ENCODE measurements around the gene PIEZO2.
"Not testable (repeated sequence)": the region's sequence is repeated elsewhere in the genome, so short reads cannot be mapped to it uniquely, and the experiment has no call there.

PIEZO2 gene

GRCh38 chr18:11149441-11150270 is at the start of gene PIEZO2:
Gene PIEZO2, minus strand, starts transcription at chr18:11149569. Its CDS starts 981 bp downstream, at chr18:11148588.
- DNase-seq (ENCODE audit: low read depth), result no peak

GRCh38 chr18:11183637-11184036 is 34.3 kb upstream of the PIEZO2 start:
- DNase-seq (ENCODE audit: low read depth), result no peak

GRCh38 chr18:11181629-11182028 is 32.3 kb upstream of the PIEZO2 start:
- not testable (repeated sequence) for DNase-seq (ENCODE audit: low read depth)

- no peak for DNase-seq (ENCODE audit: low read depth)
These were observed 30.7 kb upstream of the PIEZO2 start for GRCh38 chr18:11179959-11180519.

- DNase-seq (ENCODE audit: low read depth), result no peak
These were observed 29.7 kb upstream of the PIEZO2 start for GRCh38 chr18:11178951-11179549.

GRCh38 chr18:11177382-11177781 is 28.0 kb upstream of the PIEZO2 start:
- DNase-seq (ENCODE audit: low read depth), result no peak

- peak; percentile 94 for DNase-seq (ENCODE audit: low read depth)
These were observed 27.1 kb upstream of the PIEZO2 start for GRCh38 chr18:11176481-11176881.

GRCh38 chr18:11175266-11175979 is 26.1 kb upstream of the PIEZO2 start:
- DNase-seq (ENCODE audit: low read depth), result peak; percentile 85

GRCh38 chr18:11174179-11174578 is 24.8 kb upstream of the PIEZO2 start:
- DNase-seq (ENCODE audit: low read depth), result not testable (repeated sequence)

- no peak for DNase-seq (ENCODE audit: low read depth)
These were observed 18.4 kb upstream of the PIEZO2 start for GRCh38 chr18:11167778-11168177.

GRCh38 chr18:11165952-11166351 is 16.6 kb upstream of the PIEZO2 start:
- no peak for DNase-seq (ENCODE audit: low read depth)

GRCh38 chr18:11165138-11165537 is 15.8 kb upstream of the PIEZO2 start:
- no peak for DNase-seq (ENCODE audit: low read depth)

- no peak for DNase-seq (ENCODE audit: low read depth)
These were observed 14.3 kb upstream of the PIEZO2 start for GRCh38 chr18:11163665-11164064.

GRCh38 chr18:11162889-11163288 is 13.5 kb upstream of the PIEZO2 start:
- DNase-seq (ENCODE audit: low read depth), result no peak

GRCh38 chr18:11162462-11162861 is 13.1 kb upstream of the PIEZO2 start:
- DNase-seq (ENCODE audit: low read depth), result no peak

- DNase-seq (ENCODE audit: low read depth), result no peak
These were observed 10.9 kb upstream of the PIEZO2 start for GRCh38 chr18:11160313-11160712.

- DNase-seq (ENCODE audit: low read depth), result no peak
These were observed 10.5 kb upstream of the PIEZO2 start for GRCh38 chr18:11159844-11160243.

GRCh38 chr18:11156978-11157377 is 7.6 kb upstream of the PIEZO2 start:
- DNase-seq (ENCODE audit: low read depth), result no peak

- DNase-seq (ENCODE audit: low read depth), result no peak
These were observed 5.8 kb upstream of the PIEZO2 start for GRCh38 chr18:11155034-11155759.

- DNase-seq (ENCODE audit: low read depth), result no peak
These were observed 5.1 kb upstream of the PIEZO2 start for GRCh38 chr18:11154368-11154989.

GRCh38 chr18:11153097-11153496 is 3.7 kb upstream of the PIEZO2 start:
- DNase-seq (ENCODE audit: low read depth), result no peak

GRCh38 chr18:11150271-11150615 is 874 bp upstream of the PIEZO2 start:
- no peak for DNase-seq (ENCODE audit: low read depth)

Data from HS-27A (cell line).